Measurements from ENCODE around the gene SPRED2.

DNA sequence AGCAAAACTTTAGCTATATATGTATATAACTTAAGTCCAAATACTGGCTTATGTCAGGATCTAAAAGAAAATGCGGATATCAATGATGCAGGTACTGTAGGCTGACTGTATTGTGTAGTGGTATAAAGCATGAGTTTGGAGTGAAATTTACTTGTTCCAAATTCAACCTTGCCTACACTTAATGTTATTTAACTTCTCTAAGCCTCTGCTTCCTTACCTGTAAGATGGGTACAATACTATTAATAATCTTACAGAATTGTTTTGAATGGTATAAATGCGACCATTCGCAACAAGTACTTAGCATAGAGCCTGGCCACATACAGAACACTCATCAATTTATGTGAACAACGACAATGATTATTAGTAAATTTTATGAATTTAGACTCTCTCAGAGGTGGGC is 62.4 kb downstream of the SPRED2 start:
- TF ChIP-seq POLR2A (IDR thresholded peaks at IDR 0.05; ENCODE audit: low read length) (no peak), GATA1 (IDR thresholded peaks at IDR 0.05; ENCODE audit: low read depth, low read length) (no peak)
